Stimulated activated CD8-positive, alpha-beta memory T cell treated with anti-CD3 and anti-CD28 coated beads, Interleukin-7, amount 100 ng/mL, for 1 hour (primary cell): ENCODE data around the gene NUTM2F.
"Not testable (repeated sequence)": the region's sequence is repeated elsewhere in the genome, so short reads cannot be mapped to it uniquely, and the experiment has no call there.

ENCODE experiments used
- DNase-seq, 2 donors: peaks; one replicate each; pipeline ENCODE4 v3.0.0-alpha.2; 2020; ENCODE audit warnings: low read depth in 2 of 2

The NUTM2F gene

GRCh38 chr9:94316236-94316635 lies 12.2 kb downstream of the NUTM2F start:
- not testable (repeated sequence) for DNase-seq

- not testable (repeated sequence) for DNase-seq
Observed at GRCh38 chr9:94315034-94315984, 13.1 kb downstream of the NUTM2F start.

- no peak for DNase-seq
Observed at GRCh38 chr9:94303321-94303720, 25.1 kb downstream of the NUTM2F start.

GRCh38 chr9:94302426-94302825 lies 26.0 kb downstream of the NUTM2F start:
- DNase-seq = no peak

GRCh38 chr9:94301583-94301982 lies 26.9 kb downstream of the NUTM2F start:
- DNase-seq = no peak

GRCh38 chr9:94300470-94301301 lies 27.8 kb downstream of the NUTM2F start:
- DNase-seq = no peak

GRCh38 chr9:94298949-94299599 lies 29.4 kb downstream of the NUTM2F start:
- no peak for DNase-seq

- DNase-seq = no peak
Observed at GRCh38 chr9:94289691-94290090, 38.8 kb downstream of the NUTM2F start.

GRCh38 chr9:94287877-94288513 lies 40.4 kb downstream of the NUTM2F start:
- DNase-seq = no peak

GRCh38 chr9:94286116-94286515 lies 42.3 kb downstream of the NUTM2F start:
- DNase-seq = no peak

- DNase-seq = no peak
Observed at GRCh38 chr9:94281101-94281500, 47.3 kb downstream of the NUTM2F start.

- no peak for DNase-seq
Observed at GRCh38 chr9:94280409-94280989, 47.9 kb downstream of the NUTM2F start.

GRCh38 chr9:94277885-94278536 lies 50.4 kb downstream of the NUTM2F start:
- DNase-seq = no peak

GRCh38 chr9:94277029-94277428 lies 51.4 kb downstream of the NUTM2F start:
- not testable (repeated sequence) for DNase-seq

- DNase-seq = no peak
Observed at GRCh38 chr9:94270009-94270408, 58.4 kb downstream of the NUTM2F start.

GRCh38 chr9:94269264-94269663 lies 59.2 kb downstream of the NUTM2F start:
- DNase-seq = no peak
